NT2/D1 (cell line): ENCODE measurements around the gene MAN1A1.
"Not testable (repeated sequence)": the region's sequence is repeated elsewhere in the genome, so short reads cannot be mapped to it uniquely, and the experiment has no call there.

Source experiments
- SUZ12 ChIP-seq: IDR thresholded peaks from 2 replicates; pipeline ENCODE4 v1.6.1; 2011; ENCODE audit not compliant: insufficient read length, insufficient read depth; ENCODE audit errors: extremely low read depth
- ZNF274 ChIP-seq: IDR thresholded peaks from 2 replicates; pipeline ENCODE4 v1.6.1; 2011; ENCODE audit warnings: mild to moderate bottlenecking, low read depth, low read length

GRCh38 chr6:119377043-119377442 lies 27.5 kb upstream of the MAN1A1 start:
- not testable (repeated sequence) for TF ChIP-seq ZNF274, SUZ12
